HCT116 (cell line): ENCODE results near the gene UBE2L3. TPM values are rescaled to one million over a fixed set of nuclear protein-coding genes. Genes with fewer than 3 reads are reported as not detected.

Source experiments
- ATAC-seq: fragments of 200-7000 bp; cut with Tn5 transposase; 2 replicates; pipeline ENCODE4 v1.9.1; 2020; ENCODE audit warnings: mild to moderate bottlenecking, moderate library complexity
- BruUV-seq: library from RNA; stranded (reverse); fragments of 400-500 nt; replicated peaks from 2 replicates; lab custom pipeline; 2021; lab: Mats Ljungman, UMichigan
- CTCF ChIA-PET: fragments of 300-600 bp; sonication (Branson Sonifier 250); formaldehyde crosslinking; loops from one replicate; lab custom pipeline; 2021; ENCODE audit warnings: antibody characterized with exemption; lab: Charles Lee
- POLR2A ChIA-PET: fragments of 300-600, 350-600 bp; sonication (Branson Sonifier 250); formaldehyde crosslinking; loops from one replicate; lab custom pipeline; 2021; ENCODE audit warnings: antibody characterized with exemption; lab: Charles Lee
- RAD21 ChIA-PET, 2 experiments: fragments of 300-600 bp; sonication (Branson Sonifier 250); formaldehyde crosslinking; loops; one replicate each; lab custom pipeline; 2023; ENCODE audit warnings: low total read pairs in 2 of 2; ENCODE audit not compliant: uncharacterized antibody in 2 of 2, unreplicated experiment in 2 of 2, low non-redundant PET in 1 of 2; lab: Charles Lee
- DNase-seq: peaks from one replicate; pipeline ENCODE4 v3.0.0-alpha.2; 2010; ENCODE audit warnings: low read depth, low spot score
- H2AFZ ChIP-seq: fragments of 200-600 bp; shearing (Covaris generic), sonication (generic); 2 replicates; pipeline ENCODE4 v1.6.1; 2017; ENCODE audit warnings: low read depth, mixed run types, mixed read lengths, antibody characterized with exemption, low read length; ENCODE audit not compliant: poor library complexity, severe bottlenecking
- H3K27ac ChIP-seq: 2 replicates; pipeline ENCODE4 v1.5.1; 2012; ENCODE audit warnings: low read depth, low read length
- H3K27me3 ChIP-seq: fragments of 200-600 bp; sonication (generic); 2 replicates; pipeline ENCODE4 v1.6.1; 2016; ENCODE audit warnings: mixed run types, low read length, mixed read lengths; ENCODE audit not compliant: insufficient read depth
- H3K36me3 ChIP-seq, 2 experiments: fragments of 200-500 bp in 1 of 2; fragments of 200-600 bp in 1 of 2; sonication (Bioruptor generic) in 1 of 2; sonication (generic) in 1 of 2; 2 replicates each; pipeline versions ENCODE4 v1.5.1 to v1.6.1; 2014 to 2016; ENCODE audit warnings: low read length in 2 of 2, inconsistent platforms in 1 of 2, mixed read lengths in 1 of 2, mixed run types in 1 of 2; ENCODE audit not compliant: insufficient read depth in 2 of 2, control insufficient read depth in 1 of 2
- H3K4me1 ChIP-seq, 2 experiments: fragments of 200-600 bp in 1 of 2; sonication (generic) in 1 of 2; 2 replicates each; pipeline versions ENCODE4 v1.5.1 to v1.6.1; 2012 to 2017; ENCODE audit warnings: low read length in 2 of 2, inconsistent platforms in 1 of 2, mild to moderate bottlenecking in 1 of 2, mixed read lengths in 1 of 2, mixed run types in 1 of 2, moderate library complexity in 1 of 2; ENCODE audit not compliant: insufficient read depth in 2 of 2, control insufficient read depth in 1 of 2
- H3K4me2 ChIP-seq: fragments of 200-600 bp; sonication (generic); 2 replicates; pipeline ENCODE4 v1.6.1; 2017; ENCODE audit warnings: mixed run types, low read length, mixed read lengths
- H3K4me3 ChIP-seq, 2 experiments: fragments of 200-600 bp in 1 of 2; sonication (generic) in 1 of 2; replicated peaks in 1 of 2; 2 replicates each; pipeline ENCODE4 v1.5.1; 2011 to 2016; ENCODE audit warnings: low read length in 2 of 2, control low read depth in 1 of 2, low read depth in 1 of 2, mild to moderate bottlenecking in 1 of 2, mixed read lengths in 1 of 2, mixed run types in 1 of 2
- H3K79me2 ChIP-seq: fragments of 200-600 bp; sonication (generic); 2 replicates; pipeline ENCODE4 v1.6.1; 2017; ENCODE audit warnings: mild to moderate bottlenecking, mixed run types, low read length, moderate library complexity, mixed read lengths; ENCODE audit not compliant: insufficient read depth
- H3K9ac ChIP-seq: fragments of 200-600 bp; sonication (generic); 2 replicates; pipeline ENCODE4 v1.6.1; 2016; ENCODE audit warnings: low read length, mixed read lengths
- H3K9me2 ChIP-seq: fragments of 200-600 bp; sonication (generic), shearing (Covaris generic); 2 replicates; pipeline ENCODE4 v1.6.1; 2017; ENCODE audit warnings: mixed run types, mild to moderate bottlenecking, moderate library complexity; ENCODE audit not compliant: insufficient read depth
- H3K9me3 ChIP-seq, 2 experiments: fragments of 200-500 bp in 1 of 2; fragments of 200-600 bp in 1 of 2; sonication (Bioruptor generic) in 1 of 2; sonication (generic) in 1 of 2; 2 replicates each; pipeline ENCODE4 v1.6.1; 2014 to 2017; ENCODE audit warnings: low read length in 2 of 2, mixed read lengths in 2 of 2, inconsistent platforms in 1 of 2, low read depth in 1 of 2, mild to moderate bottlenecking in 1 of 2, mixed run types in 1 of 2, moderate library complexity in 1 of 2; ENCODE audit not compliant: control insufficient read depth in 1 of 2, insufficient read depth in 1 of 2
- H4K20me1 ChIP-seq: fragments of 200-600 bp; sonication (generic), shearing (Covaris generic); 2 replicates; pipeline ENCODE4 v1.6.1; 2017; ENCODE audit warnings: mixed run types, mild to moderate bottlenecking, moderate library complexity; ENCODE audit not compliant: insufficient read depth
- CEBPB ChIP-seq: IDR thresholded peaks from 2 replicates; pipeline ENCODE4 v1.6.1; 2012; ENCODE audit warnings: low read depth
- ELF1 ChIP-seq: IDR thresholded peaks from 2 replicates; pipeline ENCODE4 v1.6.1; 2012; ENCODE audit warnings: low read depth, borderline replicate concordance
- JUND ChIP-seq: IDR thresholded peaks from 2 replicates; pipeline ENCODE4 v1.6.1; 2012
- POLR2A ChIP-seq: IDR thresholded peaks from 2 replicates; pipeline ENCODE4 v1.7.0; 2011; ENCODE audit warnings: borderline replicate concordance; ENCODE audit not compliant: insufficient read depth, insufficient read length; ENCODE audit errors: extremely low read depth
- SIN3A ChIP-seq: IDR thresholded peaks from 2 replicates; pipeline ENCODE4 v1.6.1; 2012; ENCODE audit warnings: low read depth
- SP1 ChIP-seq: IDR thresholded peaks from 2 replicates; pipeline ENCODE4 v1.6.1; 2012; ENCODE audit warnings: low read depth
- TCF7L2 ChIP-seq: IDR thresholded peaks from 2 replicates; pipeline ENCODE4 v1.7.0; 2011; ENCODE audit warnings: borderline replicate concordance, inconsistent platforms; ENCODE audit not compliant: insufficient read depth, insufficient read length; ENCODE audit errors: extremely low read depth
- ZFX ChIP-seq: fragments of 450-650 bp; IDR thresholded peaks from 2 replicates; pipeline ENCODE4 v1.6.1; 2017
- intact Hi-C: fragments of 100-400 bp; cut with micrococcal nuclease; formaldehyde crosslinking; loops from 2 replicates; pipeline ENCODE4 v1.10.0; 2022
- total RNA-seq: library from RNA; stranded (reverse); gene quantifications from one replicate; pipeline ENCODE4 v1.2.1, GENCODE V29; 2021; ENCODE audit not compliant: unreplicated experiment
- TF ChIP-seq, protein P1 (sequence below): IDR thresholded peaks from 2 replicates; pipeline ENCODE4 v1.6.1; 2012
- TF ChIP-seq, protein P2 (sequence below), 3 experiments: fragments of 200-600 bp in 1 of 3; sonication (generic) in 1 of 3; IDR thresholded peaks in 2 of 3; conservative IDR thresholded peaks in 1 of 3; 2 replicates each; pipeline ENCODE4 v1.5.1; 2012 to 2017; ENCODE audit warnings: low read depth in 2 of 3, low read length in 2 of 3, antibody characterized with exemption in 1 of 3, borderline replicate concordance in 1 of 3, control low read depth in 1 of 3, mild to moderate bottlenecking in 1 of 3, mixed read lengths in 1 of 3, mixed run types in 1 of 3, moderate library complexity in 1 of 3; ENCODE audit not compliant: insufficient read depth in 1 of 3

Gene UBE2L3
- total RNA-seq, 1 experiment from 2014 or later, result 55.6 TPM

DNA sequence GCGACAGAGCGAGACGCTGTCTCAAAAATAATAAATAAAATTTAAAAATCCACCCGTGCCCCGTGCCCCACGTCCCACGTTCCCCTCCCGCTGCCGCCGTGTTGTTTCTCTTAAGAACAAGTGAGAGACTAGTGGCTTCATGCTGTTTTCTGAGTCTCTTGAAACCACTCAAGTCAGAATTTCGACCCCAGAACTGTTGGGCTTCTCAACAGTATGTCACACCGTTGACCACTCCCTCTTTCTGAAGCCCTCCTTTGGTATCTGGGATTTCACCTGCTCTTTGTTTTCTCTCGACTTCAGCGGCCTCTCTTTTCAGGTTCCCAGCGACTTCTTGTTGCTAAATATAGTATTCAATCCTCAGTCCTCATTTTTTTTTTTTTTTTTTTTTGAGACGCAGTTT lies 99.3 kb downstream of the UBE2L3 start:
- Histone ChIP-seq H3K27me3 (no peaks in the 10 kb centered on the region), H3K4me2 (peak overlapping the region; percentile 72), H3K4me3 (peak overlapping the region; percentile 94 to 99), H3K36me3 (peaks cover 9 to 17% of the 10 kb centered on the region in 2 experiments; a peak in 3 of 4 replicates), H4K20me1 (no peaks in the 10 kb centered on the region), H3K9me3 (no peaks in the 10 kb centered on the region), H3K4me1 (peaks cover 9 to 17% of the 10 kb centered on the region in 2 experiments; a peak in 3 of 4 replicates), H3K9me2 (no peaks in the 10 kb centered on the region), H2AFZ (no peak overlapping the region), H3K27ac (peak overlapping the region; percentile 81; the same call in 1 of the 2 replicates), H3K9ac (peak overlapping the region; percentile 88), H3K79me2 (peaks cover 39% of the 10 kb centered on the region)
- RAD21 ChIA-PET, result no interaction called here
- POLR2A ChIA-PET, result interaction anchor here (1.0 kb wide), 1 partner anchor 8 kb away, joined by 3 read pairs; no protein-coding TSS in a partner anchor
- TF ChIP-seq SP1 (no peak), POLR2A (no peak), TCF7L2 (no peak), ELF1 (no peak), JUND (no peak), CEBPB (no peak), ZFX (no peak), SIN3A (no peak)
- TF ChIP-seq, protein P1, sequence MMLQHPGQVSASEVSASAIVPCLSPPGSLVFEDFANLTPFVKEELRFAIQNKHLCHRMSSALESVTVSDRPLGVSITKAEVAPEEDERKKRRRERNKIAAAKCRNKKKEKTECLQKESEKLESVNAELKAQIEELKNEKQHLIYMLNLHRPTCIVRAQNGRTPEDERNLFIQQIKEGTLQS, result no peak
- TF ChIP-seq, protein P2, sequence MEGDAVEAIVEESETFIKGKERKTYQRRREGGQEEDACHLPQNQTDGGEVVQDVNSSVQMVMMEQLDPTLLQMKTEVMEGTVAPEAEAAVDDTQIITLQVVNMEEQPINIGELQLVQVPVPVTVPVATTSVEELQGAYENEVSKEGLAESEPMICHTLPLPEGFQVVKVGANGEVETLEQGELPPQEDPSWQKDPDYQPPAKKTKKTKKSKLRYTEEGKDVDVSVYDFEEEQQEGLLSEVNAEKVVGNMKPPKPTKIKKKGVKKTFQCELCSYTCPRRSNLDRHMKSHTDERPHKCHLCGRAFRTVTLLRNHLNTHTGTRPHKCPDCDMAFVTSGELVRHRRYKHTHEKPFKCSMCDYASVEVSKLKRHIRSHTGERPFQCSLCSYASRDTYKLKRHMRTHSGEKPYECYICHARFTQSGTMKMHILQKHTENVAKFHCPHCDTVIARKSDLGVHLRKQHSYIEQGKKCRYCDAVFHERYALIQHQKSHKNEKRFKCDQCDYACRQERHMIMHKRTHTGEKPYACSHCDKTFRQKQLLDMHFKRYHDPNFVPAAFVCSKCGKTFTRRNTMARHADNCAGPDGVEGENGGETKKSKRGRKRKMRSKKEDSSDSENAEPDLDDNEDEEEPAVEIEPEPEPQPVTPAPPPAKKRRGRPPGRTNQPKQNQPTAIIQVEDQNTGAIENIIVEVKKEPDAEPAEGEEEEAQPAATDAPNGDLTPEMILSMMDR (IDR thresholded peaks at IDR 0.05 in 2 of 3, conservative IDR thresholded peaks at IDR 0.05 in 1 of 3; ENCODE audit: borderline replicate concordance in 1 of 3, insufficient read depth in 1 of 3, low read depth in 2 of 3, low read length in 2 of 3), result no peak
- intact Hi-C loops, result no loop called here
- ATAC-seq (no peak), DNase-seq (no peak)
- CTCF ChIA-PET, result no interaction called here
- BruUV-seq, result no TSS peak
